HG02642 (cell line): Measurements from ENCODE around the gene STMND1.
"Not testable (repeated sequence)": the region's sequence is repeated elsewhere in the genome, so short reads cannot be mapped to it uniquely, and the experiment has no call there.

ENCODE experiments used
- ATAC-seq: cut with Tn5 transposase; IDR thresholded peaks from one replicate; pipeline ENCODE4 v1.9.1; 2021; ENCODE audit warnings: mild to moderate bottlenecking; ENCODE audit not compliant: unreplicated experiment, poor library complexity

STMND1 gene

DNA sequence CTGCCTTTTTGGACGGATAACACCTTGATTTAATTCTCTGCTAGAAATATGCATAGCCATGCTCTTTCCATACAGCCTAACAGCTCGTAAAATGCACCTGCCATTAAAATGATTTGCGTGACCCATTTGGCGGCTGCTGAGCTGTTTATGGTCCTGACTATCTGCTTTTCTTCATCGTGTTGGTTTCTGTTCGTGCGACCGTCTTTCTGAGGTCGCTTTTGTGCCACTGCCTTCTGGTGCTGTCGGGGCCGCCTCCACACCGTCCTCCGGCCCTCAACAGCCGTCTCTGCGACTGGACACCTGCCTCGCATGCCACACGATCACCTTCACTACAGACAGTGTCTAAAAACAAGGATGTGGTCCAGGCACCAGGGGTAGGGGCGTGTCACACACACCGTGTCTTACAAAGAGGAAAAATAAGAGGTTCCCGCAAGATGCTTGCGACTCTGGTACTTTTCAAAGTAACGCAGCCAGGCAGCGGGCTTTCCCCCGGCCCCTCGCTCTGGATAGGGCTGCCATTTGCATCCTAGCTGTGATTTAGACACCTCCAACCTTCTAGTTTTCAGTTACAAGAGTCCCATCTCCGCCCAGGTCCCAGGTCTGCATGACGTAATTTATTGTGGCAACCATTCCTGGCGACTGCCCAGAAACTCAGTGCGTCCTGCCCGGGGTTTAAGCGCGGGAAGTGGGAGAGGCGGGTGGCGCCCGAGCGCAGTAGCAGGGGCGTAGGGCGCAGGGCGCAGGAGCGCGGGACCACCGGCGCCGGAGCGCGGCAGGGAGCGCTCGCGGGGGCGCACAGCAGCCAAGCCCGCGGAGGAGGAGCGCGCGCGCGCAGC, at the start of gene STMND1:
Gene STMND1 (plus strand): TSS at position 629 of the 836 bp plus-strand sequence. CDS start 208 bp downstream, outside the sequence.
- ATAC-seq, result no peak

DNA sequence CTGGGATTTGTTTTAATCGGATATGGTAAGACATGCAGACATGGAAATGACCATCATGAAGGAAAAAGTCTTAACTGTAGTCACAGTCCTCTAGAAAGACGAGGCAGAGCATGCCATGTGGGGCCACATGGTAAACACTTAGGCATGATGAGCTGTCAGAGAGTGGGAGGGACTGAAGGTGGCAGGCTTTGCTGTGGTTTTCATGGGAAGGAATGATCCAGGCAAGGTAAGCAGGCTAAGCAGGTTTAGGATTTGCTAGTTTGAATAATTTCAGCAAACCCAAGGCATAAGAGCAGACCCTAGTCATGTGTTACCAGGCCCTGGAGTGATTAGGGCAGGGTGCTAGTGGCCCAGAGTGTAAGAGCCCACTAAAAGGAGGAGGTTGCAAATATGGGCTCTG, 47.2 kb upstream of the STMND1 start:
- no peak for ATAC-seq

DNA sequence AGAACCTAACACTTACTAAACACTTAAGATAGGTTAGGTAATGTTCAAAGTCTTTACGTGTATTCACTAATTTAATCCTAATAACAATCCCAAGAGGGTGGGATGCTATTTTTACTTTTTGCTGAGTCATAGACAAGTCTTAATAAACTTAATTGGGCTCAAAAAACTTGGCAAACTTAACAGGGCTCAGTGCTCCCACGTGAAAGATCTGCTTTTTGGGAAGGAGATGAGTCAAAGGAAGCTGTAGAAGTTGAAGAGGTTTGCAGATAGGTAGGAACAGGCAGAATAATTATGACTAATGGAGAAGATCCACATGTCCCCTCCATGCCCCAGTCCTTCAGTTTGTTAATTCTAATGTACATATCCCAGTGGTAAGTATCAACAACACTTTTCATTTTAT, 44.5 kb upstream of the STMND1 start:
- no peak for ATAC-seq

DNA sequence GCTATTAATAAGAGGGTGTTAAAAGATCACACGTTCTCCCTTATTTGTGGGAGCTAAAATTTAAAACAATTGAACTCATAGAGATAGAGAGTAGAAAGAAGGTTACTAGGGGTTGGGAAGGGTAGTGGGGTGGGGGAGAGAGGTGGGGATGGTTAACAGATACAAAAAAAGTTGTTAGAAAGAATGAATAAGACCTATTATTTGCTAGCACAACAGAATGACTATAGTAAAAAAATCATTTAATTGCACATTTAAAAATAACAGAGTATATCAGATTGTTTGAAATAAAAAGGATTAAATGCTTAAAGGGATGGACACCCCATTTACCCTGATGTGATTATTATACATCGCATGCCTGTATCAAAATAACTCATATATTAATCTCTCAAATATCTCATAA, 43.3 kb upstream of the STMND1 start:
- ATAC-seq, result no peak

DNA sequence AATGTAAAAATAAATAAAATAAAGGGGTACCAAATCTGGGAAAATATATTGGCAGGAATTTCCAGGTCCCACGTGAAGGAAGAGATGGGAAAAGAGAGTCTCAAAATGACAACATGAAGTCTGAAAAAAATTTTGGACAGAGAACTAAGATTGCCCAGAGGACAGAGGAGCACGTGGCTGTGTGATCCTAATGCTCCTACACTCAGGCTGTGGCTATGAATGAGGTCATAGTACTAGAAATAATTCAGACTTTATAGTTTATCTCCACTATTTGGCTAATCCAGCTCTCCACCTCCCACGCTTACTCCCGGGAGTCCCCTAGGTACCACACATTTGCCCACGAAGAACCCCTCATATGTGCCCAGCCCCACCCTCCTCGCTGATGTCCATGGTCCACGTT, 42.8 kb upstream of the STMND1 start:
- no peak for ATAC-seq

DNA sequence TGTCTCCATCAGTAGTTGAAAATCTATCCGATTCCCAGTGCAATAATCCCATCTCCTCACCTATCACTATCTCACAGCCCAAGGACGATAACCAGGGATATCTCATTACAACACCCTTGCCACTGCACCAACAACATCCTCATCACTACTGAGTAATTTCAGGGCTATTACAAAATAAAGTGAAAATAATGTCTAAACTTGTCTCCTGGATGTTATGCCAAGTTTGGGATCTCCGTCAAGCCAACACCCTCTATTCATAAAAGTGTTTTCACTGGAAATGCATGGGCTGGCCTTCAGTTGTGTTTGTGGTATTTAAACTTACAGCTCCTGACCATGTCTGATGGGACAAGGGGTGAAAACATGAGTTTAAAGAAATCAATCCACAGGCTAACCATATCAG, 42.0 kb upstream of the STMND1 start:
- ATAC-seq, result no peak

DNA sequence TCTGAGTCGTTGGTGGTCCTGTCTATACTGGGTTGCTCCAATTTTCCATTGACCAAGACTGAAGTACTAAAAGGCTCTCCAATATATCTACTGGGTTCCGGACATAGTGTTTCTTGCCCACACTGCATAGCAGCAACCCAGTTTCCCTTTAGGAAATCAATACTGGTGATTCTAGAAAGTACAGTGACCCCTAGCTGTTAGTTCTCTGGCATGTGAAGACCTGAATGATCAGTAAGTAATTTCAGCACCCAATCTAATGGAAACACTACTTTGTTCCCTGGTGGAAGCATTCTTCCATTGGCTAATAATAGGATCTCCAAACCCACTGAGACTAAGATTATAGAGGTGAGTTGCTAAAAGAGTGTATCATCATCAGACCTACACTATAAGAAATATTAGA, 40.8 kb upstream of the STMND1 start:
- ATAC-seq, result no peak

DNA sequence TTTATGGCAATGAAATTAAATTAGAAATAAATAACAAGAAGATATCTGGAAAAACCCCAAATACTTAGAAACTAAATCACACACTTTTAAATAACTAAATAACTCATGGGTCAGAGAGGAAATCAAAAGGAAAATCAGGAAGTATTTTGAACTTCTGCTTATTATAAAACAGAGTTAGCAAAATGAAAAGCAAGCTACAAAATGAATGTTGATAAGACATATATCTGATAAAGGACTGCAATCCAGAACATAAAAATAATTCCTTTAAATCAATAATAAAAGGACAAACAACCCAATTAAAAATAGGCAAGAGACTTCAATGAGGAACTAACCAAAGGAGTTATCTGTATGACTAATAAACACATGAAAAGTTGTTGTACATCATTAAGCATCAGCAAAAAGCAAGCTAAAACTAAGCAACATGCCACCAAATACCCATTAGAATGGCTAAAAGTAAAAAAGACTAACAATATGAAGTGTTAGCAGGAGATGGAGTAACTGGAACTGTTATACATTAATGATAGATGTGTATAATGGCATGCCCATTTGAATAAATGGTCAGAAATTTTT, 38.9 kb upstream of the STMND1 start:
- ATAC-seq, result no peak

DNA sequence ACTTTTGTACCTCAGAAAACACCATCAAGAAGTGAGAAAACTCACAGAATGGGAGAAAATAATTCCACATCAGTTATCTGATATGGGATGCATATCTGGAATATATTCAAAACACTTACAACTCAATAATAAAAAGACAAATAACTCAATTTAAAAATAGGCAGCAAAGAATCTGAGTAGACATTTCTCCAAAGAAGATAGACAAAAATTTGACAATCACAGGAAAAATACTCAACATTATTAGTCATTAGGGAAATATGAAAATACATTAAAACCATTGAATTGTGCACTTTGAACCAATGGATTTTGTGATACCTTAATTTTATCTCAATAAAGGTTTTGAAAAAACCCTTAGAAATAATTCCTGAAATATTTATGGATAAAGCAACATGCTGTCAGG, 36.9 kb upstream of the STMND1 start:
- ATAC-seq, result no peak

DNA sequence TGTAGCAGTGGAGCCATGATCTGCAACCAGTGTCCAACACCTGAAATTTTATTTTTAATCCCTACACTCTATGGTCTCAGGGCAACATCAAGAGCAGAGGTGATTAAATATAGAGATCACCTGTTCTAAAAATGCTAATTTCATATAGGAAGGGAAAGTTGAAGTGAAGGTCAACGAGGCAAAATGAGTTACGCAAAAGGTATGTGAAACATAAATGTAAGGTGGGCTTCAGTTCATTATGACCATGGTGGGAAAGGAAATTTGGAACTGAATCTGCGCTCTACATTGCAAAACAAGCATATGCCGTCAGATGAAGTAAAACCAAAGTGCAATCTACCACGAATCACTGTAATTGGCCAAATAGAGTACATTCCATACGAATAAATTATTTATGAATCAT, 35.2 kb upstream of the STMND1 start:
- no peak for ATAC-seq

DNA sequence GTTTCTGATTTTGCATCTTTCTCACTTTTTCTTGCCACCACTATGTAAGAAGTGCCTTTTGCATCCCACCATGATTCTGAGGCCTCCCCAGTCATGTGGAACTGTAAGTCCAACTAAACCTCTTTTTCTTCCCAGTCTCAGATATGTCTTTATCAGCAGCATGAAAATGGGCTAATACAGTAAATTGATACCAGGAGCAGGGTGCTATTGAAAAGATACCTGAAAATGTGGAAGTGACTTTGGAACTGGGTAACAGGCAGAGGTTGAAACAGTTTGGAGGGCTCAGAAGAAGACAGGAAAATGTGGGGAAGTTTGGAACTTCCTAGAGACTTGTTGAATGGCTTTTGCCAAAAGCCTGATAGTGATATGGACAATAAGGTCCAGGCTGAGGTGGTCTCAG, 32.9 kb upstream of the STMND1 start:
- ATAC-seq, result not testable (repeated sequence)

DNA sequence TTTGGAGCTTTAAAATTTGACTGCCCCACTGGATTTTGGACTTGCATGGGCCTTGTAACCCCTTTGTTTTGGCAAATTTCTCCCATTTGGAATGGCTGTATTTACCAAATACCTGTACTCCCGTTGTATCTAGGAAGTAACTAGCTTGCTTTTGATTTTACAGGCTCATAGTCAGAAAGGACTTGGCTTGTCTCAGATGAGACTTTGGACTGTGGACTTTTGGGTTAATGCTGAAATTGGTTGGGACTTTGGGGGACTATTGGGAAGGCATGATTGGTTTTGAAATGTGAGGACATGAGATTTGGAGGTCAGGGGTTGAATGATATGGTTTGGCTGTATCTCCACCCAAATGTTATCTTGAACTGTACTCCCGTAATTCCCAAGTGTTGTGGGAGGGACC, 31.4 kb upstream of the STMND1 start:
- not testable (repeated sequence) for ATAC-seq

DNA sequence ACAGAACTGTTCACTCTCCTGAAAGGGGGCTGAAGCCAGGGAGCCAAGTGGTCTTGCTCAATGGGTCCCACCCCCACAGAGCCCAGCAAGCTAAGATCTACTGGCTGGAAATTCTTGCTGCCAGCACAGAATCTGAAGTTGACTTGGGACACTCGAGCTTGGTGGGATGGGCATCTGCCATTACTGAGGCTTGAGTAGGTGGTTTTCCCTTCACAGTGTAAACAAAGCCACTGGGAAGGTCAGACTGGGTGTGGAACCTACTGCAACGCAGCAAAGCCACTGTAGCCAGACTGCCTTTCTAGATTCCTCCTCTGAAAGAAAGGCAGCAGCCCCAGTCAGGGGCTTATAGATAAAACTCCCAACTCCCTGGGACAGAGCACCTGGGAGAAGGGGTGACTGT, 28.3 kb upstream of the STMND1 start:
- ATAC-seq, result not testable (repeated sequence)

DNA sequence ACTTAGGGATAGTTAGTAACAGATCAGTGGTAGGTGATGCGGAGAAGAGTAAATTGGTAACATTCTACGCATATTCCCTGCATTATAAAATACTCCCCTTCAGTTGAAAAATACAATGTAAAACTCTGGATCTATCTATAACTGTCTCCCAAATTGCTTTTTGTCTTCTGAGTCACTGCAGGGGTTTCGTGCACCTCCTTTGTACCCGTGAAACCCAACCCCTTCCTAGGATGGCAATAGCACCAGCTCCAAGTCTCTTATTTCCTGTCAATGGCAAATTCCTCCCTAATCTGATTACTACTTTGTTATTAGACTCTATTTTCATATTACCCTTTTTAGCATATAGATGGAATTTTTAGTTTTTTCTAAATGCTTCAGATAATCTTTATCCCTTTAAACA, 20.6 kb upstream of the STMND1 start:
- no peak for ATAC-seq

DNA sequence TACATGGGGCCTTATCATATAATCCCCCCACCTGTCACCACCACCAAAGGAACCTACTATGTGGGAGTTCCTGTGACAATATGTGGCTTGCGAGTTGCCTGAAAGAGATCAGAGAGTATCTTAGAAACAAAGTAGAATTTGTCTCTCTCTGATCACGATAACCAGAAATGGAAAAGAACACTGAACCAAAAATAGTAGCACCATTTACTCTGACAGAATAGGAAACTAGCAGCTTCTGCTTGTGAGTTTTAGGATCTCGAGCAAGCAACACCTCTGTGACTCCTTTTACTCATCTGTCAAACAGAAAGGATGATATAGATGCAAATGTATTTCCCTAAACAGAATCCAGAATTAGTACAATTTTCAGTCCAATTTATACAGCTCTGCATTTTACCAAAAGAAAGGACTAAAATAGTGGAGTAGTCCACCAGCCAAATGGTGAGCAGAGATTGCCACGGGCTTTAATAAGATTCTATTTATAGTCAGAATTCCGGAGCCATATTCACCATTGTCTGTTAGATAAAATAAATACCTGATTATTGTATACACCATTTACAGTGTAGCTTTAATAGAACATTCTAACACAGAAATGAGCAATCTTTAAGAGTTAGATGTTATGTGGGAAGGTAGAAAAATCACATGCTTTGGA, 19.9 kb upstream of the STMND1 start:
- no peak for ATAC-seq

DNA sequence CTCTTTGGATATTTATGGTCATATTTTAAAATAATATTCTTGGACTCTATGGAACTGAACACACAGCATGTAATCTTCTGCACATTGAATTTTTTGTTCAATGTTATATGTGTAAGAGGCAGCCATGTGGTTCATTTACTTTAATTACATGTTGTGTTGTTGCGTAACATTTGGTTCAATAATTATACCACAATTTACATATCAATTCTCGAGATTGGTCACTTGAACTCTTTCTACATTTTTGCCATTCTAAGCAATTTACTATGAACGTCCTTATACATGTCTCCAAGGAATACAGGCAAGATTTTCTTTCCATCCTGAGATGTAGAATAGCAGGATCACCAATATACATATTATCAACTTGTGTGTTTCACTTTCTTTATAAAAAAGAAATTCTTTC, 18.5 kb upstream of the STMND1 start:
- no peak for ATAC-seq

DNA sequence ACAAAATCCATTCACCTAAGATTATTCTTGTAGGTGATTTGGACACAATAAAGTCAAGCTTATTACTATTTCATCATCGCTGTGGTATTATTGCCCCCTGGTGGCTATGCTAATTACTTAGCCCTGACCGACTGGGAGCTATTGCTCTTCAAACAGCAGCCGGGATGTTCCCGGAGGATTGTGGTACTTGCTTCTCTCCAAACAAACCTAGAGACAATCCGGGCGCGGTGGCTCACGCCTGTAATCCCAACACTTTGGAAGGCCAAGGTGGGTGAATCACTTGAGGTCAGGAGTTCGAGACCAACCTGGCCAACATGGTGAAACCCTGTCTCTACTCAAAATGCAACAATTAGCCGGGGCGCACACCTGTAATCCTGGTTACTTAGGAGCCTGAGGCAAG, 15.4 kb upstream of the STMND1 start:
- ATAC-seq, result no peak

DNA sequence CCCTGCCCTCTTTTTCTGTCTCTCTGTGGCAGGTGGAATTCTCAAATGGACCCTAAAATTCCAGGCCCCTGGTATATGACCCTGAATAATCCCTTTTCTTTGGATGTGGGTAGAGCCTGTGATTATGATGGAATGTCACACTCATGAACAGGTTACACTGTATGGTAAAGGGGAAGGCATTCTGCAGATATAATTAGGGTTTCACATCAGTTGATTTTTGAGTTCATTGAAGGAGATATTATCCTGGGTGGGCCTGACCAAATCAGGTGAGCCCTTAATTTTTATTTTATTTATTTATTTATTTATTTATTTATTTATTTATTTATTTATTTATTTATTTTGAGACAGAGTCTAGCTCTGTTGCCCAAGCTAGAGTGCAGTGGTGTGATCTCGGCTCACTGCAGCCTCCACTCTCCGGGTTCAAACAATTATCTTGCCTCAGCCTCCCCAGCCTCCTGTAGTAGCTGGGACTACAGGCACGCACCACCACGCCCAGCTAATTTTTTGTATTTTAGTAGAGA, 13.7 kb upstream of the STMND1 start:
- no peak for ATAC-seq

DNA sequence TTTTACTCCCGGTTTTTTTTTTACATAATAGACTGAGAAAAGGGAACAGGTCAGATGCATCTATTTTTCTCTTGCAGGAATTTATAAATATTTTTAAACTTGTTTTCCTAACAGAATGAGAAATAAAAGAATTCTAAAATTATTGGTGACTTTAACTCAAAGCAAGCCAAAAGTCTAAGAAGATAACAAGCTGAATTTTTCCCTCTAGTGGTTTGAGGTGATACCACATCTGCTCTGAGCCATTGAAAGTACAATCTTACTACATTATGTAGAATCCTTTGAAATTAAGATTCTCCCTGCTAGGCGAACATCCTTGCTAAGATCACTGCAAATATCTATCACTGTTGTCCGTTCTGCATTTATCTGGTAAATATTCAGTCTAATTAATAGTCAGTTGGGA, 10.7 kb upstream of the STMND1 start:
- ATAC-seq, result no peak

DNA sequence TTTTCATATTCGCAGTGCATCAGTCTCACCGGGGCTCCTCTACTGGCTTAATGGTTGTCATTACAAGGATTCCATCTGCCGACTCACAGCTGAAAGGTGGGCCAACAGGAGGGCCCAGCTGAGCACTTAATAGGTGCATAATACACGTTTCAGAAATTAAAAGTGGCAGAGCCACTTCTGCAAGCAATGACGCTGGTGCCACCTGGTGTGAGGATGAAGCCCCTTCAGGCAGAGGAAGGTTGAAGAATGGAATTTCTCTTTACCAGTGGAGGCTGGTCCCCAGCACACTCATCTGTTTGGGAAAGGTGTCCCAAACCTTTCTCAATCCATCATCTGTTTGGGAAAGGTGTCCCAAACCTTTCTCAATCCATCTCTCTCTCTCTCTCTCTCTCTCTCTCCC, 8.2 kb upstream of the STMND1 start:
- ATAC-seq, result no peak

DNA sequence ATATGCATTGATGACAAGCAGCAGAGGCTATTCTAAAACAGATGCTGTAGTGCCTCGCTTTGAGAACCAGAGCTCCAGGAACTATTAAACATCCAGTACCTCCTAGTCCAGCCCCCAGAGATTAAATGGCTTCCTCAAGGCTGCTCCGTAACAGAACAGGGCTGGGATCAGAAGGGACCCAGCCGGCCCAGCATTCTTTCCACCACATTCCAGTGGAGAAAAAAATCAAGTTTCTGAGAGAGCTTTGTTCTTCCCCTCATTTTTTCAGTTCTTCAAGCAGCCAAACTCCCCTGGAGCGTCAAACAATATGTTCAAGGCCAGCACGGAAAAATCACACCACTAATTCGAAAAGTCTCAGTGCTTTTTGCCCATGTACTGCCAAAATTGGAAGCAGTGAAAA, 5.8 kb upstream of the STMND1 start:
- no peak for ATAC-seq
